HG03139 (cell line): ENCODE measurements around the gene PPDPF.

Source experiments
- ATAC-seq: cut with Tn5 transposase; IDR thresholded peaks from one replicate; pipeline ENCODE4 v1.9.1; 2021; ENCODE audit not compliant: unreplicated experiment

Gene PPDPF

GRCh38 chr20:63487116-63487764, 33.3 kb upstream of the PPDPF start:
- ATAC-seq = no peak

GRCh38 chr20:63487781-63488241, 32.8 kb upstream of the PPDPF start:
- ATAC-seq = no peak

GRCh38 chr20:63488315-63489251, 32.0 kb upstream of the PPDPF start:
- no peak for ATAC-seq

- ATAC-seq = no peak
Observed at GRCh38 chr20:63490416-63490815, 30.1 kb upstream of the PPDPF start.

- no peak for ATAC-seq
Observed at GRCh38 chr20:63491078-63491477, 29.5 kb upstream of the PPDPF start.

GRCh38 chr20:63491635-63492230, 28.8 kb upstream of the PPDPF start:
- no peak for ATAC-seq

- no peak for ATAC-seq
Observed at GRCh38 chr20:63492518-63492917, 28.0 kb upstream of the PPDPF start.

- ATAC-seq = no peak
Observed at GRCh38 chr20:63492982-63493381, 27.6 kb upstream of the PPDPF start.

GRCh38 chr20:63493563-63494020, 27.0 kb upstream of the PPDPF start:
- ATAC-seq = no peak

- no peak for ATAC-seq
Observed at GRCh38 chr20:63494084-63494419, 26.5 kb upstream of the PPDPF start.

- ATAC-seq = no peak
Observed at GRCh38 chr20:63494420-63495166, 26.0 kb upstream of the PPDPF start.

- no peak for ATAC-seq
Observed at GRCh38 chr20:63495167-63495720, 25.3 kb upstream of the PPDPF start.

GRCh38 chr20:63495741-63496595, 24.6 kb upstream of the PPDPF start:
- no peak for ATAC-seq

GRCh38 chr20:63496596-63497120, 23.9 kb upstream of the PPDPF start:
- ATAC-seq = no peak

- ATAC-seq = no peak
Observed at GRCh38 chr20:63497138-63497945, 23.2 kb upstream of the PPDPF start.

- ATAC-seq = no peak
Observed at GRCh38 chr20:63497946-63498935, 22.3 kb upstream of the PPDPF start.

GRCh38 chr20:63498960-63499337, 21.6 kb upstream of the PPDPF start, which contains the start of gene EEF1A2:
Gene EEF1A2, minus strand, starts transcription at chr20:63499083. Its CDS starts 1,320 bp downstream, at chr20:63497763.
- no peak for ATAC-seq
